Astrocyte of the hippocampus (primary cell): ENCODE results near the gene CHRD.
"Not testable (repeated sequence)": the region's sequence is repeated elsewhere in the genome, so short reads cannot be mapped to it uniquely, and the experiment has no call there.

Source experiments
- DNase-seq: peaks from one replicate; pipeline ENCODE4 v3.0.0; 2011; ENCODE audit warnings: low read depth, low spot score

Gene CHRD

GRCh38 chr3:184414418-184415202 is 34.8 kb downstream of the CHRD start:
- no peak for DNase-seq

DNA sequence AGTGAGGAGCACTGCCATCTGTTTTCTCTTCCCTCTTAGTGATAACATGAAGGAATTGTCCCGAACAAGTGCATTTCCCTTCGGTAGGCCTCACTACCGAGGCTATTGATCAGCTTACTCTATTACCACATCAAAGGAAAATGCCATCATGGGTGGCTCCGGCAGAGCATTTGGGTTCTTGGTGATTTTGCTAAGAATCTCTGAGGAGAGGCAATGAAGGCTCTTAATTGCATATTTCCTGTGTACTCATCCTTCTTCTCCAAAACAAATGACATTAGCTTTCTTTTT is 35.3 kb downstream of the CHRD start:
- DNase-seq: no peak

GRCh38 chr3:184417619-184418327 is 37.9 kb downstream of the CHRD start:
- DNase-seq: peak; percentile 84

GRCh38 chr3:184419171-184419570 is 39.3 kb downstream of the CHRD start:
- no peak for DNase-seq

- DNase-seq: no peak
Measured at GRCh38 chr3:184423561-184423960, 43.7 kb downstream of the CHRD start.

GRCh38 chr3:184426691-184427141 is 46.9 kb downstream of the CHRD start:
- peak; percentile 88 for DNase-seq

- DNase-seq: peak; percentile 96
Measured at GRCh38 chr3:184428561-184429175, 48.8 kb downstream of the CHRD start.

GRCh38 chr3:184429786-184430185 is 49.9 kb downstream of the CHRD start:
- peak; percentile 66 for DNase-seq

- no peak for DNase-seq
Measured at GRCh38 chr3:184430940-184431339, 51.1 kb downstream of the CHRD start.

- not testable (repeated sequence) for DNase-seq
Measured at GRCh38 chr3:184433178-184433577, 53.3 kb downstream of the CHRD start.

- DNase-seq: no peak
Measured at GRCh38 chr3:184439096-184439495, 59.2 kb downstream of the CHRD start.
